ENCODE data around the gene ZNF611.
A peak's percentile ranks its signal among the peaks of the same experiment; 100 is the strongest.
"Not testable (repeated sequence)": the region's sequence is repeated elsewhere in the genome, so short reads cannot be mapped to it uniquely, and the experiment has no call there.

The ZNF611 gene
- total RNA-seq: 70.3 to 74.6 reads per million in 2 donors

GRCh38 chr19:52734893-52735661 lies at the start of gene ZNF611:
Gene ZNF611 (minus strand): TSS chr19:52735044. CDS start chr19:52715894, 19,150 bp downstream.
- peak; percentile 92 for DNase-seq

- DNase-seq: not testable (repeated sequence)
Observed at GRCh38 chr19:52782864-52783263, 48.0 kb upstream of the ZNF611 start.

GRCh38 chr19:52778811-52779210 lies 44.0 kb upstream of the ZNF611 start:
- DNase-seq: no peak

GRCh38 chr19:52756447-52756846 lies 21.6 kb upstream of the ZNF611 start:
- DNase-seq: not testable (repeated sequence)

GRCh38 chr19:52749780-52750179 lies 14.9 kb upstream of the ZNF611 start:
- no peak for DNase-seq

GRCh38 chr19:52748336-52748950 lies 13.6 kb upstream of the ZNF611 start:
- DNase-seq: no peak

- not testable (repeated sequence) for DNase-seq
Observed at GRCh38 chr19:52745919-52746318, 11.1 kb upstream of the ZNF611 start.

- no peak for DNase-seq
Observed at GRCh38 chr19:52743091-52743490, 8.2 kb upstream of the ZNF611 start.

- no peak for DNase-seq
Observed at GRCh38 chr19:52742516-52742915, 7.7 kb upstream of the ZNF611 start.

- DNase-seq: no peak
Observed at GRCh38 chr19:52741951-52742485, 7.2 kb upstream of the ZNF611 start.

- not testable (repeated sequence) for DNase-seq
Observed at GRCh38 chr19:52741371-52741770, 6.5 kb upstream of the ZNF611 start.

GRCh38 chr19:52739576-52739975 lies 4.7 kb upstream of the ZNF611 start:
- no peak for DNase-seq

- DNase-seq: no peak
Observed at GRCh38 chr19:52735734-52736133, 890 bp upstream of the ZNF611 start.

- no peak for DNase-seq
Observed at GRCh38 chr19:52734331-52734892, 432 bp downstream of the ZNF611 start.

GRCh38 chr19:52726051-52726450 lies 8.8 kb downstream of the ZNF611 start:
- not testable (repeated sequence) for DNase-seq

- no peak for DNase-seq
Observed at GRCh38 chr19:52725528-52725961, 9.3 kb downstream of the ZNF611 start.

GRCh38 chr19:52724701-52725514 lies 9.9 kb downstream of the ZNF611 start:
- DNase-seq: no peak

GRCh38 chr19:52723907-52724598 lies 10.8 kb downstream of the ZNF611 start:
- not testable (repeated sequence) for DNase-seq

GRCh38 chr19:52722062-52723003 lies 12.5 kb downstream of the ZNF611 start:
- no peak for DNase-seq

GRCh38 chr19:52720541-52720940 lies 14.3 kb downstream of the ZNF611 start:
- DNase-seq: not testable (repeated sequence)

- no peak for DNase-seq
Observed at GRCh38 chr19:52716522-52716921, 18.3 kb downstream of the ZNF611 start.
